HAP-1 (cell line): ENCODE data around the gene SI.
"Not testable (repeated sequence)": the region's sequence is repeated elsewhere in the genome, so short reads cannot be mapped to it uniquely, and the experiment has no call there.

Experiments used
- DNase-seq, 2 experiments: peaks; one replicate each; pipeline ENCODE4 v3.0.0-alpha.2; 2016 to 2020; ENCODE audit warnings: low spot score in 2 of 2
- H3K27me3 ChIP-seq: fragments of 250-450 bp; sonication (Bioruptor Pico); 2 replicates; pipeline ENCODE4 v1.5.1; 2020; ENCODE audit warnings: low read depth, mild to moderate bottlenecking, moderate library complexity
- H3K36me3 ChIP-seq: fragments of 250-450 bp; sonication (Bioruptor Pico); replicated peaks from 2 replicates; pipeline ENCODE4 v1.5.1; 2020; ENCODE audit warnings: mild to moderate bottlenecking
- H3K4me1 ChIP-seq: fragments of 250-450 bp; sonication (Bioruptor Pico); 2 replicates; pipeline ENCODE4 v1.5.1; 2020; ENCODE audit warnings: mild to moderate bottlenecking
- H3K4me3 ChIP-seq: fragments of 250-450 bp; sonication (Bioruptor Pico); 2 replicates; pipeline ENCODE4 v1.5.1; 2020; ENCODE audit warnings: mild to moderate bottlenecking, moderate library complexity
- H3K9me3 ChIP-seq: fragments of 250-450 bp; sonication (Bioruptor Pico); 2 replicates; pipeline ENCODE4 v1.5.1; 2020; ENCODE audit warnings: mild to moderate bottlenecking, moderate library complexity
- in situ Hi-C: fragments of 300-500 bp; cut with MboI; formaldehyde crosslinking; loops from 3 replicates; pipeline ENCODE4 v1.14.3; 2020; ENCODE audit warnings: low sequenced_read_pairs, inconsistent platforms, mixed read lengths

Gene SI

DNA sequence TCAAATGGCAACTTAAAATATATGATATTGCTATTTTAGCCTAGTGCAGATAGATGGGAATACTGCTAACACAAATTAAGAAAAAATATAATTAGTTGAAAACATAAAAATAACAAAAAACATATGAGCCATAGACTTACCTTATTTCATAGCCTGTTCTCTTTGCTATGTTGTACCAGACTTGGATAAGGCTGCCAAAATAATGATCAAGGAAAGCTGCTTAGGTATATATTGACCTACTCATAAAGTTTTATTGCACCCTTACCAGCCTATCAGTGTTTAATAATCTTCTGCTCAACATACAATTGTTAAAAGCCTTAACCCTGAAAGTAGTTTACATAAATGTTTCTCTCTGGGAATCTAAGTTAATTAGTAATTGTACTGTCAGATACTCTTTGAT lies at the start of gene SI:
SI (minus strand) TSS at position 204 of the 400 bp plus-strand sequence. CDS start 2,484 bp downstream, outside the sequence.
- no peaks in the 10 kb centered on the region for H3K9me3 ChIP-seq
- H3K27me3 ChIP-seq, result no peaks in the 10 kb centered on the region
- no peaks in the 10 kb centered on the region for H3K36me3 ChIP-seq
- in situ Hi-C loops, result no loop called here
- DNase-seq, result no peak
- no peaks in the 10 kb centered on the region for H3K4me1 ChIP-seq
- no peak within 1 kb of the TSS for H3K4me3 ChIP-seq

DNA sequence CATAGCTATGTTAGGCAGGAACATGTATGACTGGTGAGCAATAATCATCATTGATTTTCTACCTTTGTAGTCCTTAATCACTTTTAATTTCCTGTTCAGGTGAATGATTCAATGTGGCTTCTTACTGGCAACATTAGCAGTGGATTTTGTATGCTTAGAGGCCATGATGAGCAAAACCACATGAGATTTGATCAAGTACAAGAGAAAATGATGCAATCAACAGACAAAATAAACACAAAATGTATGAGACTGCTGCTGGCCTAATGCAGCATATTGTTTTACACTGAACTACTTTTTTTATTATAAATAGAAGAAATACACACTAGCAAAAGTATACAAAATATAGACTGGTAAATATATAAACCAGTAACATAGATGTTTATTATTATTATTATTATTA lies 47.5 kb upstream of the SI start:
- Histone ChIP-seq H3K4me1 (no peaks in the 10 kb centered on the region), H3K27me3 (no peaks in the 10 kb centered on the region), H3K36me3 (no peaks in the 10 kb centered on the region), H3K9me3 (no peaks in the 10 kb centered on the region), H3K4me3 (no peak overlapping the region)
- in situ Hi-C loops, result no loop called here
- DNase-seq, result no peak

DNA sequence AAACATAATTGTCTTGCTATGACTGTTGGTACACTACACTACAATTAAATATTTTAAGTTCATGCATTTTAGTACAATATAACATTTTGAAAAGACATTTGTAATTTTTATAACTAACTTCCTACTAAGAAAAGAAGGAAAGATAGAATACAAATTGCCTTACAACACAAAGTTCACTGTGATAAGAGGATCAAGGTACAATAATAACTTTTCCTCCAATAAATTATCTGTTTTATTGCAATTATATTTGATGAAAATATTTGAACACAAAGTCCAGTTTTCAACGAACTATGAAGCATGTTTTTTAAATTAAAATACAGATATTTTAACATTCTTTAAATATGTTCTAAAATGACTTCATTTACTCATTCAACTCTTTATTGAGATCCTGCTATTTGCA lies 33.1 kb upstream of the SI start:
- in situ Hi-C loops, result no loop called here
- H3K4me3 ChIP-seq, result no peak overlapping the region
- no peaks in the 10 kb centered on the region for H3K27me3 ChIP-seq
- no peak for DNase-seq
- H3K36me3 ChIP-seq, result no peaks in the 10 kb centered on the region
- no peaks in the 10 kb centered on the region for H3K9me3 ChIP-seq
- no peaks in the 10 kb centered on the region for H3K4me1 ChIP-seq

DNA sequence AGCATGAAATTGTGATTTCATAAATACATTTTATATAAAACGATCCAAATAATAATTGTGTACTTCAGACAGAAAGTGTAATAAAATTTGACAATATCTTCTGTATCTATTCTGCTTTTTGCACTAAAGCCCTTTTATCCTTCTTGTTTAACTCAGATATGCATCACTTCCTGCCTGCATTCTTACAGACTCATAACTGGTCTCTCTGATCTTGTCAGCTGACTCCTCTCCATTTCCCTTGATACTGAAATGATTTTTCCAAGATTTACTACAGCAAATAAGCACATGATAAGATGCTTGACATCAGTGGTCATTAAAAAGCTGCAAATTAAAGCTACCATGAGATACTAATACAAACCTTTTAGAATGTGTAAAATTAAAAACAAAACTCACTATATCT lies 25.3 kb upstream of the SI start:
- Histone ChIP-seq H3K4me1 (no peaks in the 10 kb centered on the region), H3K9me3 (no peaks in the 10 kb centered on the region), H3K36me3 (no peaks in the 10 kb centered on the region), H3K27me3 (no peaks in the 10 kb centered on the region), H3K4me3 (no peak overlapping the region)
- in situ Hi-C loops, result no loop called here
- no peak for DNase-seq

DNA sequence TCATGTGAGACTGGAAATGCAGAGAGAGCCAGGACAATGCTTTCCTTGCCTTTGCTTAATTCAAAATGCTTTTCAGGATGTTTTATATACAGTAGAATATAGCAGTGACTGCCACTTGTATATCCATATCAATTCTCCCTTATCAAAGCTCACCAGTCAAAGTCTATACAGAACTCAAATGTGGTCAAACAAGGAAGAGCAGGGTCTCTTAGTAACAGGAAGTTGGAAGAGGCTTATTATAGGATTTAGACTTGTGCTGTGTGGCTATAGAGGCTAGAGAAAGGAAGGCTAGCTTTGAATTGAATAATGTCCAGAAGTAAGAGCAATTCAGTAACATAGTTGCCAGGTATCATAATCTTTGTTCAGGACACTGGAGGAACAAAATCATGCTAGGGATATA lies 4.4 kb upstream of the SI start:
- Histone ChIP-seq H3K4me3 (no peak overlapping the region), H3K9me3 (no peaks in the 10 kb centered on the region), H3K27me3 (no peaks in the 10 kb centered on the region), H3K36me3 (no peaks in the 10 kb centered on the region), H3K4me1 (no peaks in the 10 kb centered on the region)
- no peak for DNase-seq
- in situ Hi-C loops, result no loop called here

DNA sequence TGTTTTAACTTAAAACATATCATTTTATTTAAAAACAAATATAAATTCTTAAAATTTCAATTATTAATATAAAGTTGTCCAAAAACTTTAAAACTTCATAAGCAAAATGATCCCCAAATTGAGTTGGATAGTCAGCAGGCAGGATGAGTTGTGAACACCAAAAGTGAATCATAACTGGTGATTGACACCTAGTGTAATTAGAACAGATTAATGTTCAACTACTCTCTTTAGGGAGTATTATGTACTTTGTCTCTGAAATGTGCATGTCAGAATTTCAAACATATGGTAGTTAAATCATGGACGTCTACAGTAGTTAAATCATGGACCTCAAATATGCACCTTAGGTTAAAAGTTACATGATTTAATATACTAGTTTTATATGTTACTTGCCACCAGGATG lies 2.9 kb upstream of the SI start:
- Histone ChIP-seq H3K4me3 (no peak overlapping the region), H3K36me3 (no peaks in the 10 kb centered on the region)
- in situ Hi-C loops, result no loop called here

DNA sequence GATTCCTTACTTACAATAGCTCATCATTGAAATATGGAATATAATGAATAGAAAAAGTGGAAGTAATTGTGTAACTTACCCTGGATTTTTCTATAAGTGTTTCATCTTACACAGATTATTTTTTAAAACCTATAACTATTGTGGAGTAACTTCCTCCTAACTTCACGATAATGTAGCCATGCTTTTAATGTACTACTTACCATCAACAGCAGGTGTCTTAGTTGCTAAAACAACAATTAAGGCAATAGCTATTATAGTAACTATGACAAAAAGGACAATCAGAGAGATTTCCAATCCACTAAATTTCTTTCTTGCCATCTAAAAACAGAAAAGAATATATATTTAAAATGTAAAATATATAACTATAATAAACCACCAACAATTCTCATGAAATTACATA lies 2.6 kb downstream of the SI start:
- Histone ChIP-seq H3K9me3 (no peaks in the 10 kb centered on the region), H3K4me1 (no peaks in the 10 kb centered on the region), H3K27me3 (no peaks in the 10 kb centered on the region), H3K36me3 (no peaks in the 10 kb centered on the region), H3K4me3 (no peak overlapping the region)
- in situ Hi-C loops, result no loop called here
- no peak for DNase-seq

More for the DNA sequence above, 2.9 kb upstream of the SI start:
- no peaks in the 10 kb centered on the region for H3K27me3 ChIP-seq
- no peak for DNase-seq
- no peaks in the 10 kb centered on the region for H3K9me3 ChIP-seq
- H3K4me1 ChIP-seq, result no peaks in the 10 kb centered on the region

DNA sequence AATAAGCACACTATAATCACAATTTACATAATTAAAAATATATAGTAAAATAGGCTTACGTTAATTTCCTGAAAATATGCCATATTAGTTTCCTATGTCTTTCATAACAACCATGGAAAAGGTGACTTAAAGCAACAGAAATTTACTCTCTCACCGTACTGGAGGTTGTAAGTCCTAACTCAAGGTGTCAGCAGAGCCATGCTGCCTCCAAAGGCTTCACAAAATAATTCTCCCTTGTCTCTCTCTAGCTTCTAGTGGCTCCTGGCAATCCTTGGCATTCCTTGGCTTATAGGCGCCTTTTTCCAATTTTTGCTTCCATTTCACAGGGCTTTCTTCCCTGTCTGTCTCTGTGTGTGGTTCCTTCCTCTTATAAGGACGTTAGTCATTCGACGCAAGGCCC lies 7.6 kb downstream of the SI start:
- H3K4me1 ChIP-seq, result no peaks in the 10 kb centered on the region
- in situ Hi-C loops, result no loop called here
- no peaks in the 10 kb centered on the region for H3K27me3 ChIP-seq
- no peak for DNase-seq
- no peaks in the 10 kb centered on the region for H3K9me3 ChIP-seq
- H3K36me3 ChIP-seq, result no peaks in the 10 kb centered on the region
- H3K4me3 ChIP-seq, result no peak overlapping the region

DNA sequence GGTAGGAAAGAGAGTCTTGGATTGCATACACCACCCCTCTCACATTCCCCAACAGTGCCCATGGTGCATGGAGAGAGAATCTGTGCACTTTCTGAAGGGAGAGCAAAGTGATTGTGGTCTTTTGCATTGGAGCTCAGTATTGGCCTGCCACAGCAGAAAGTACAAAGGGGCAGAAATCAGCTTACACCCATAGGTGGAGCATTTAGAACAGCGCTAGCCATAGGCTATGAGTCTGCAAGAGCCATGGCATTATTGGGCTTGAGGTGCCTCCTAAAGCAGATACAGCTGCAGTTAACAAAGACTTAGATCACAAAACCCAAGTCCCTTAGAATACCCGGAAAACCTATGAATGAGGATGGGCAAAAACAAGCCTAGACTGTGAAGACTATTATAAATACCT lies 21.8 kb downstream of the SI start:
- Histone ChIP-seq H3K4me3 (no peak overlapping the region), H3K27me3 (no peaks in the 10 kb centered on the region), H3K9me3 (no peaks in the 10 kb centered on the region), H3K36me3 (no peaks in the 10 kb centered on the region), H3K4me1 (no peaks in the 10 kb centered on the region)
- in situ Hi-C loops, result no loop called here
- DNase-seq, result no peak

DNA sequence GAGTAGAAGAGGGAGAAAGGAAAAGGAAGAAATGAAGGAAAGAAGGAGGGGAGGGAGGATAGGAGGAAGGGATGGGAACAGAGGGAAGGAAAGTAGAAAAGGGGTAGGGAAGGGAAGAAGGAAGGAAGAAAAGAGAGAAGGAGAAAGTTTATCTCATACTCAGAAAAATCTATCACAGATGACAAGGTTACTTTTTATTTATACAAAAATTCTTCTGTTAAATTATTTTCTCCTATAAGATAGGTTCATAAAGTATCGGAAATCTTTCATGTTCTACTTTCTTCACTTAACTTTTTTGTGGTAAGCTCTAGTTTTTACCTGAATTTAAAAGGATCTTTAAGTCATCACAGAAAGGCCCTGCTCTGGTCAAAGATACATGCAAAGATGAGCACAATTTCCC lies 38.1 kb downstream of the SI start:
- Histone ChIP-seq H3K4me3 (no peak overlapping the region), H3K9me3 (no peaks in the 10 kb centered on the region), H3K36me3 (no peaks in the 10 kb centered on the region), H3K4me1 (no peaks in the 10 kb centered on the region), H3K27me3 (no peaks in the 10 kb centered on the region)
- in situ Hi-C loops, result no loop called here
- DNase-seq, result no peak

DNA sequence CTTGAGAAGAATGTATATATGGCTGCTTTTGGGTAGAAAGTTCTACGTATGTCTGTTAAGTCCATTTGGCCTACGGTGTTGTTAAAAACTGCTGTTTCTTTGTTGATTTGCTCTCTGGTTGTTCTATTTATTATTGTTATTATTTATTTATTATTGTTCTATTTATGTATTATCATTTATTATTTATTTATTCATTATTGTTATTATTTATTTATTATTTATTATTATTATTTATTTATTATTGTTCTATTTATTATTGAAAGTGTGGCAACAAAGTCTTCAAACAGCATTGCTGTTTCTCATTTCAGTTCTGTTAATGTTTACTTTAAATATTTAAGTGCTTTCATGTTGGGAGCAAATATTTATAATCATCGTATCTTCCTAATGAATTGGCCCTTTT lies 66.7 kb downstream of the SI start:
- Histone ChIP-seq H3K27me3 (no peaks in the 10 kb centered on the region), H3K36me3 (no peaks in the 10 kb centered on the region), H3K4me3 (no peak overlapping the region), H3K4me1 (no peaks in the 10 kb centered on the region), H3K9me3 (no peaks in the 10 kb centered on the region)
- DNase-seq, result no peak
- in situ Hi-C loops, result no loop called here

DNA sequence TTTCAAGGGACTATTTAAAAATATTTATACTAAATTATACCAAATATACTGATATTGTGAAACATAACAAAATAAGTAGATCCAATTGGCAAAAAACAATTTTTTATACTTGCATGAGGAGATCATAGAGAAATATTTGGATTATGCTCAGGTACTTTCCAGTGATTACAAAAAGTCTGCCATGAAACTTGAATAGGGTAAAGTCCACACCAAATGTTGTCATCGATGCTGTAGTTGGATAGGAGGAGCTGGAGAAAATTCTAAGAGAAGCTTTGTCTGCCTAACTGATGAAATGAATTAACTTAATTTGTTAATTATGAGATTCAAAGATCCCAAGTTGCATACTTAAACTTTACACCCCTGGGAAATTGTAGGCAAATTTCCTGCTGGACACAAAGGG lies 93.3 kb downstream of the SI start:
- in situ Hi-C loops, result no loop called here

DNA sequence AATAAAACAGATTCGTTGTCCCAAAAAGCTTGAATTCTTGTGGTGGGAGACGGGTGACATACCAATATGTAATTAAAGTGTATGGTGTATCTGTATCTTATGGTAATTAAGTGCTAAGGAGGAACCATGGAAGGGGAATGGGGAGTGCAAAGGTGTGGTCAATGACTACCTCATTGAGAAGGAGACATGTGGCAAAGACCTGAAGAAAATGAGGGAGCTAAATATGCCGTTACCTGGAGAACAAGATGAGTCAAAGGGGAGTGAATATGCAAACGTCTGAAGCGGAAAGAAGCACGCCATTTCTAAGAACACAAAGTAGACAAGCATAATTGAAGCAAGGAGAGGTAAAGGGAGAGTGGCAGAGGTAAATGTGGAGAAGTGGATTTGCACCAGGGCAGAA lies 115.7 kb downstream of the SI start:
- no peak overlapping the region for H3K4me3 ChIP-seq
- DNase-seq, result no peak
- in situ Hi-C loops, result no loop called here

More for the DNA sequence above, 93.3 kb downstream of the SI start:
- Histone ChIP-seq H3K4me1 (no peaks in the 10 kb centered on the region), H3K36me3 (no peaks in the 10 kb centered on the region), H3K4me3 (no peak overlapping the region), H3K9me3 (no peaks in the 10 kb centered on the region), H3K27me3 (no peaks in the 10 kb centered on the region)
- DNase-seq, result no peak

DNA sequence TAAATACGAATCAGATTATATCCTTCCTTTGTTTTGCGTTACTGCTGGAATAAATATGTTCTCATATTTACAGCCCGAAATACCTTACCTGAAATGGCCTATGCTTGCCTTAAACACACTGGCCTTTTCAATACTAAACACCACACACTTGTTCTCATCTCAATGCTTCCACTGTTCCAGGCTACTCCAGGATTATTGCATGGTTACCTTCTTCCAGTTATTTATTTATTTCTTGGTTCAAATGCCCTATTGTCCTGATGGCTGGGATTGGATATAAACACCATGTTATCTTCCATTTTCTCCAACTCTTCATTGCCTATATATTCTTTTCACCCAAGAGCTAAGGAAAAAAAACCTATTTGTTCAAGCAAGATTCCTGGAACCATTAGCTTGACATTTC lies 125.3 kb downstream of the SI start:
- Histone ChIP-seq H3K4me3 (no peak overlapping the region), H3K9me3 (no peaks in the 10 kb centered on the region), H3K36me3 (no peaks in the 10 kb centered on the region), H3K4me1 (peaks cover 6% of the 10 kb centered on the region), H3K27me3 (no peaks in the 10 kb centered on the region)
- in situ Hi-C loops, result no loop called here
- DNase-seq, result no peak

More for the DNA sequence above, 115.7 kb downstream of the SI start:
- Histone ChIP-seq H3K9me3 (no peaks in the 10 kb centered on the region), H3K36me3 (no peaks in the 10 kb centered on the region), H3K4me1 (no peaks in the 10 kb centered on the region), H3K27me3 (no peaks in the 10 kb centered on the region)

DNA sequence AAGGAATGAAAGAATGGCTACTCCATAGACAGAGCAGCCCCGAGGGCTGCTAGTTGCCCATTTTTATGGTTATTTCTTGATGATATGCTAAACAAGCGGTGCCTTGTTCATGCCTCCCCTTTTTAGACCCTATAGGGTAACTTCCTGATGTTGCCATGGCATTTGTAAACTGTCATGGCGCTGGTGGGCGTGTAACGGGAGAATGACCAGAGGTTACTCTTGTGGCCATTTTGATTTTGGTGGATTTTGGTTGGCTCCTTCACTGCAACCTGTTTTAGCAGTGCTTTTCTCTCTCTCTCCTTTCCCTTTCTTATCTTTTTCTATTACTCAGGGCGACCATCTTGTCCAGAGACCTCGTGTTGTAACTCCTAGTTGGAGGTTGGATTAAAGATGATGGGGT lies 126.9 kb downstream of the SI start:
- H3K9me3 ChIP-seq, H3K4me1 ChIP-seq, H3K4me3 ChIP-seq, H3K36me3 ChIP-seq, in situ Hi-C loops, DNase-seq, H3K27me3 ChIP-seq: not testable (repeated sequence)
